Upper lobe of left lung (tissue), 6 donors: Measurements from ENCODE around the gene SLC25A21. TPM values are rescaled to one million over a fixed set of nuclear protein-coding genes. Genes with fewer than 3 reads are reported as not detected.

ENCODE experiments used
- ATAC-seq, 2 donors: fragments of 200-7000 bp; cut with Tn5 transposase; one replicate each; pipeline ENCODE4 v1.9.1; 2022; ENCODE audit warnings: mild to moderate bottlenecking in 2 of 2, moderate library complexity in 2 of 2; ENCODE audit not compliant: low FRiP score in 2 of 2
- DNase-seq, 2 donors: peaks; one replicate each; pipeline ENCODE4 v3.0.0-alpha.2; 2019 to 2020
- H3K27ac ChIP-seq, 4 donors: fragments of 200-600 bp; sonication (generic); one replicate each; pipeline ENCODE4 v1.5.1; 2016 to 2019
- H3K27me3 ChIP-seq, 4 donors: fragments of 200-600 bp; sonication (generic); one replicate each; pipeline ENCODE4 v1.5.1; 2017 to 2019
- H3K36me3 ChIP-seq, 4 donors: fragments of 200-600 bp; sonication (generic); one replicate each; pipeline ENCODE4 v1.5.1; 2016 to 2019
- H3K4me1 ChIP-seq, 4 donors: fragments of 200-600 bp; sonication (generic); one replicate each; pipeline ENCODE4 v1.5.1; 2018 to 2019
- H3K4me3 ChIP-seq, 4 donors: fragments of 200-600 bp; sonication (generic); one replicate each; pipeline ENCODE4 v1.5.1; 2017 to 2019; ENCODE audit warnings: mild to moderate bottlenecking in 2 of 4, moderate library complexity in 1 of 4
- H3K9me3 ChIP-seq, 4 donors: fragments of 200-600 bp; sonication (generic); one replicate each; pipeline ENCODE4 v1.5.1; 2018 to 2019
- CTCF ChIP-seq, 6 experiments: fragments of 450-650 bp in 4 of 6; fragments of 200-600 bp in 2 of 6; sonication (generic) in 2 of 6; IDR thresholded peaks; one replicate each; pipeline ENCODE4 v1.5.1; 2016 to 2019; ENCODE audit warnings: antibody characterized with exemption in 6 of 6
- EP300 ChIP-seq, 4 donors: sonication (generic); formaldehyde crosslinking; IDR thresholded peaks; one replicate each; pipeline ENCODE4 v1.5.1; 2017; ENCODE audit warnings: antibody characterized with exemption in 4 of 4, control low read depth in 2 of 4
- POLR2A ChIP-seq, 4 donors: fragments of 450-650 bp; IDR thresholded peaks; one replicate each; pipeline ENCODE4 v1.5.1; 2016 to 2017; ENCODE audit warnings: antibody characterized with exemption in 4 of 4, mild to moderate bottlenecking in 2 of 4
- POLR2AphosphoS5 ChIP-seq, 2 donors: sonication (generic); formaldehyde crosslinking; IDR thresholded peaks; one replicate each; pipeline ENCODE4 v1.5.1; 2017; ENCODE audit warnings: antibody characterized with exemption in 2 of 2
- WGBS, 2 donors: methylation state at CpG; one replicate each; pipeline ENCODE4 v1.1.5; 2017 to 2018; 5-methylcytosine and 5-hydroxymethylcytosine counted together
- total RNA-seq, 6 donors: library from RNA; depleted of rRNA in 4 of 6; stranded (reverse); fragments of >200 nt in 4 of 6; gene quantifications; one replicate each; pipeline versions ENCODE4 v1.1.0 to v1.2.1, GENCODE V29; 2016 to 2021
- donor health status: DM: no; HTN: no; CAD: no; lungs with moderate emphysema.
- donor health status: DM: no; HTN: yes; CAD: no; lungs with severe emphysema.

Gene SLC25A21
- total RNA-seq, 6 donors from 2014 or later, result 0.15 to 1.7 (median 0.30) TPM; not detected in 3

GRCh38 chr14:37088356-37089215 is 83.8 kb downstream of the SLC25A21 start:
- WGBS, 2 donors, result 64 to 73% methylated on average over 9 of the region's 9 CpGs
- no peak for TF ChIP-seq POLR2AphosphoS5 (IDR thresholded peaks at IDR 0.05)
- TF ChIP-seq POLR2A (IDR thresholded peaks at IDR 0.05), result no peak
- TF ChIP-seq EP300 (IDR thresholded peaks at IDR 0.05), result no peak
- no peak for TF ChIP-seq CTCF (IDR thresholded peaks at IDR 0.05)

GRCh38 chr14:37087520-37087919 is 84.9 kb downstream of the SLC25A21 start:
- Histone ChIP-seq H3K36me3 (no peaks in the 10 kb centered on the region), H3K9me3 (no peaks in the 10 kb centered on the region), H3K4me1 (no peaks in the 10 kb centered on the region), H3K4me3 (no peak overlapping the region), H3K27ac (no peak overlapping the region), H3K27me3 (no peaks in the 10 kb centered on the region)
- 87 to 89% methylated on average over 3 of the region's 3 CpGs for WGBS, 2 donors
- no peak for TF ChIP-seq POLR2A (IDR thresholded peaks at IDR 0.05)
- no peak for TF ChIP-seq POLR2AphosphoS5 (IDR thresholded peaks at IDR 0.05)
- no peak for TF ChIP-seq EP300 (IDR thresholded peaks at IDR 0.05)
- TF ChIP-seq CTCF (IDR thresholded peaks at IDR 0.05), result no peak
- DNase-seq (no peak), ATAC-seq (no peak)

More at GRCh38 chr14:37088356-37089215, 83.8 kb downstream of the SLC25A21 start:
- H3K9me3 ChIP-seq, result no peaks in the 10 kb centered on the region
- H3K4me1 ChIP-seq, result no peaks in the 10 kb centered on the region
- H3K27ac ChIP-seq, result no peak overlapping the region
- H3K27me3 ChIP-seq, result no peaks in the 10 kb centered on the region
- DNase-seq (no peak), ATAC-seq (no peak)
- no peaks in the 10 kb centered on the region for H3K36me3 ChIP-seq
- H3K4me3 ChIP-seq, result no peak overlapping the region

GRCh38 chr14:37083599-37083998 is 88.8 kb downstream of the SLC25A21 start:
- no peaks in the 10 kb centered on the region for H3K36me3 ChIP-seq
- H3K4me1 ChIP-seq, result no peaks in the 10 kb centered on the region
- H3K9me3 ChIP-seq, result no peaks in the 10 kb centered on the region
- 51 to 69% methylated on average over 5 of the region's 5 CpGs for WGBS, 2 donors
- ATAC-seq, result no peak
- H3K27ac ChIP-seq, result no peak overlapping the region
- no peak for DNase-seq
- H3K4me3 ChIP-seq, result no peak overlapping the region
- TF ChIP-seq POLR2A (IDR thresholded peaks at IDR 0.05) (no peak), CTCF (IDR thresholded peaks at IDR 0.05) (no peak), POLR2AphosphoS5 (IDR thresholded peaks at IDR 0.05) (no peak), EP300 (IDR thresholded peaks at IDR 0.05) (no peak)
- no peaks in the 10 kb centered on the region for H3K27me3 ChIP-seq

- H3K27me3 ChIP-seq, result no peaks in the 10 kb centered on the region
- DNase-seq (no peak), ATAC-seq (no peak)
- no peaks in the 10 kb centered on the region for H3K9me3 ChIP-seq
- H3K27ac ChIP-seq, result no peak overlapping the region
- TF ChIP-seq CTCF (IDR thresholded peaks at IDR 0.05), result no peak
- TF ChIP-seq EP300 (IDR thresholded peaks at IDR 0.05), result no peak
- no peak for TF ChIP-seq POLR2A (IDR thresholded peaks at IDR 0.05)
- no peak for TF ChIP-seq POLR2AphosphoS5 (IDR thresholded peaks at IDR 0.05)
- 0% methylated on average over 1 of the region's 1 CpG for WGBS, 2 donors
- no peak overlapping the region for H3K4me3 ChIP-seq
- no peaks in the 10 kb centered on the region for H3K36me3 ChIP-seq
- H3K4me1 ChIP-seq, result no peaks in the 10 kb centered on the region
These were observed 90.0 kb downstream of the SLC25A21 start for GRCh38 chr14:37082449-37082848.

GRCh38 chr14:37081856-37082255 is 90.5 kb downstream of the SLC25A21 start:
- DNase-seq, result no peak
- TF ChIP-seq POLR2A (IDR thresholded peaks at IDR 0.05) (no peak), CTCF (IDR thresholded peaks at IDR 0.05) (no peak), EP300 (IDR thresholded peaks at IDR 0.05) (no peak), POLR2AphosphoS5 (IDR thresholded peaks at IDR 0.05) (no peak)
- H3K27me3 ChIP-seq, result no peaks in the 10 kb centered on the region
- ATAC-seq, result no peak
- no peaks in the 10 kb centered on the region for H3K36me3 ChIP-seq
- H3K4me3 ChIP-seq, result no peak overlapping the region
- no peaks in the 10 kb centered on the region for H3K4me1 ChIP-seq
- H3K27ac ChIP-seq, result no peak overlapping the region
- H3K9me3 ChIP-seq, result no peaks in the 10 kb centered on the region
